AG09309 (cell line): ENCODE results near the gene FGF5.
"Not testable (repeated sequence)": the region's sequence is repeated elsewhere in the genome, so short reads cannot be mapped to it uniquely, and the experiment has no call there.

Source experiments
- DNase-seq: peaks from one replicate; pipeline ENCODE4 v3.0.0-alpha.2; 2010; ENCODE audit warnings: low read depth
- H3K4me3 ChIP-seq: 2 replicates; pipeline ENCODE4 v1.5.1; 2011; ENCODE audit warnings: mild to moderate bottlenecking, low read depth, low read length, moderate library complexity; ENCODE audit not compliant: control insufficient read depth
- CTCF ChIP-seq: IDR thresholded peaks from 2 replicates; pipeline ENCODE4 v1.5.1; 2011; ENCODE audit warnings: mild to moderate bottlenecking, low read depth, low read length, inconsistent platforms; ENCODE audit not compliant: insufficient read depth, control insufficient read depth; ENCODE audit errors: missing control alignments

The FGF5 gene

GRCh38 chr4:80235451-80235850 lies 31.0 kb upstream of the FGF5 start:
- DNase-seq = no peak
- H3K4me3 ChIP-seq = no peak overlapping the region
- no peak for TF ChIP-seq CTCF

GRCh38 chr4:80237992-80238391 lies 28.5 kb upstream of the FGF5 start:
- peak overlapping the region; percentile 21 for H3K4me3 ChIP-seq
- peak; percentile 81 for DNase-seq
- TF ChIP-seq CTCF = no peak

GRCh38 chr4:80239480-80240150 lies 26.8 kb upstream of the FGF5 start:
- DNase-seq = no peak
- no peak overlapping the region for H3K4me3 ChIP-seq
- no peak for TF ChIP-seq CTCF

- DNase-seq = no peak
- TF ChIP-seq CTCF = no peak
- H3K4me3 ChIP-seq = no peak overlapping the region
Observed at GRCh38 chr4:80240976-80241375, 25.5 kb upstream of the FGF5 start.

- DNase-seq = no peak
- no peak overlapping the region for H3K4me3 ChIP-seq
- TF ChIP-seq CTCF = no peak
Observed at GRCh38 chr4:80243274-80244018, 23.0 kb upstream of the FGF5 start.

GRCh38 chr4:80247484-80247883 lies 19.0 kb upstream of the FGF5 start:
- H3K4me3 ChIP-seq, DNase-seq: not testable (repeated sequence)

- no peak for DNase-seq
- TF ChIP-seq CTCF = no peak
Observed at GRCh38 chr4:80249144-80249543, 17.3 kb upstream of the FGF5 start.

More at GRCh38 chr4:80249144-80249543, 17.3 kb upstream of the FGF5 start:
- no peak overlapping the region for H3K4me3 ChIP-seq
